Caco-2 (cell line): ENCODE measurements around the gene TNFRSF17. TPM values are rescaled to one million over a fixed set of nuclear protein-coding genes. Genes with fewer than 3 reads are reported as not detected.

ENCODE experiments used
- BruUV-seq: library from RNA; stranded (reverse); fragments of 400-500 nt; replicated peaks from 2 replicates; lab custom pipeline; 2021; lab: Mats Ljungman, UMichigan
- CTCF ChIA-PET: fragments of 300-600 bp; sonication (Branson Sonifier 250); formaldehyde crosslinking; loops from one replicate; lab custom pipeline; 2022; ENCODE audit warnings: antibody characterized with exemption; lab: Charles Lee
- POLR2A ChIA-PET: fragments of 300-600 bp; sonication (Branson Sonifier 250); formaldehyde crosslinking; loops from one replicate; lab custom pipeline; 2022; ENCODE audit warnings: antibody characterized with exemption; lab: Charles Lee
- DNase-seq, 2 experiments: peaks; one replicate each; pipeline versions ENCODE4 v3.0.0 to v3.0.0-alpha.2; 2020 to 2022
- H3K27me3 ChIP-seq: replicated peaks from 2 replicates; pipeline ENCODE4 v1.6.0; 2011; ENCODE audit warnings: low read length; ENCODE audit not compliant: control insufficient read depth, insufficient read depth
- H3K36me3 ChIP-seq: 2 replicates; pipeline ENCODE4 v1.5.1; 2011; ENCODE audit warnings: low read length; ENCODE audit not compliant: control insufficient read depth, insufficient read depth
- H3K4me1 ChIP-seq: fragments of 250-450 bp; sonication (Bioruptor Pico); 2 replicates; pipeline ENCODE4 v1.5.1; 2020; ENCODE audit warnings: mild to moderate bottlenecking
- H3K4me3 ChIP-seq: 2 replicates; pipeline ENCODE4 v1.5.1; 2011; ENCODE audit warnings: low read depth, mild to moderate bottlenecking, control low read depth, low read length
- H3K9me3 ChIP-seq: fragments of 250-450 bp; sonication (Bioruptor Pico); 2 replicates; pipeline ENCODE4 v1.5.1; 2020; ENCODE audit warnings: mild to moderate bottlenecking, moderate library complexity
- H3K27ac Mint-ChIP-seq: one replicate; pipeline ENCODE4 v1.8.0; 2022; ENCODE audit warnings: mixed read lengths; ENCODE audit not compliant: unreplicated experiment
- H3K27me3 Mint-ChIP-seq: one replicate; pipeline ENCODE4 v1.8.0; 2022; ENCODE audit warnings: mixed read lengths; ENCODE audit not compliant: insufficient read depth, unreplicated experiment
- H3K36me3 Mint-ChIP-seq: one replicate; pipeline ENCODE4 v1.8.0; 2022; ENCODE audit warnings: mild to moderate bottlenecking, mixed read lengths; ENCODE audit not compliant: insufficient read depth, unreplicated experiment
- H3K4me1 Mint-ChIP-seq: one replicate; pipeline ENCODE4 v1.8.0; 2022; ENCODE audit warnings: low read depth, mixed read lengths; ENCODE audit not compliant: unreplicated experiment
- H3K4me3 Mint-ChIP-seq: one replicate; pipeline ENCODE4 v1.8.0; 2022; ENCODE audit warnings: mild to moderate bottlenecking, moderate library complexity, mixed read lengths; ENCODE audit not compliant: unreplicated experiment
- H3K9me3 Mint-ChIP-seq: one replicate; pipeline ENCODE4 v1.8.0; 2022; ENCODE audit warnings: mixed read lengths; ENCODE audit not compliant: unreplicated experiment
- intact Hi-C: fragments of 100-400 bp; cut with micrococcal nuclease; formaldehyde crosslinking; loops from one replicate; pipeline ENCODE4 v1.10.0; 2022; ENCODE audit not compliant: unreplicated experiment
- total RNA-seq: library from RNA; stranded (reverse); gene quantifications from 2 replicates; pipeline ENCODE4 v1.2.3, GENCODE V29; 2022
- TF ChIP-seq, protein P1 (sequence below), 2 experiments: fragments of 200-600 bp in 1 of 2; IDR thresholded peaks; 1 replicate in 1 of 2; 2 replicates in 1 of 2; pipeline versions ENCODE4 v1.5.1 to v1.8.0; 2011 to 2022; ENCODE audit warnings: antibody characterized with exemption in 1 of 2, control low read depth in 1 of 2, inconsistent platforms in 1 of 2, low read depth in 1 of 2, low read length in 1 of 2, mild to moderate bottlenecking in 1 of 2, moderate library complexity in 1 of 2; ENCODE audit not compliant: insufficient read depth in 1 of 2, severe bottlenecking in 1 of 2, unreplicated experiment in 1 of 2

Gene TNFRSF17
- total RNA-seq, 1 experiment from 2014 or later = not detected

- no peak overlapping the region for H3K27ac Mint-ChIP-seq
- TF ChIP-seq, protein P1, sequence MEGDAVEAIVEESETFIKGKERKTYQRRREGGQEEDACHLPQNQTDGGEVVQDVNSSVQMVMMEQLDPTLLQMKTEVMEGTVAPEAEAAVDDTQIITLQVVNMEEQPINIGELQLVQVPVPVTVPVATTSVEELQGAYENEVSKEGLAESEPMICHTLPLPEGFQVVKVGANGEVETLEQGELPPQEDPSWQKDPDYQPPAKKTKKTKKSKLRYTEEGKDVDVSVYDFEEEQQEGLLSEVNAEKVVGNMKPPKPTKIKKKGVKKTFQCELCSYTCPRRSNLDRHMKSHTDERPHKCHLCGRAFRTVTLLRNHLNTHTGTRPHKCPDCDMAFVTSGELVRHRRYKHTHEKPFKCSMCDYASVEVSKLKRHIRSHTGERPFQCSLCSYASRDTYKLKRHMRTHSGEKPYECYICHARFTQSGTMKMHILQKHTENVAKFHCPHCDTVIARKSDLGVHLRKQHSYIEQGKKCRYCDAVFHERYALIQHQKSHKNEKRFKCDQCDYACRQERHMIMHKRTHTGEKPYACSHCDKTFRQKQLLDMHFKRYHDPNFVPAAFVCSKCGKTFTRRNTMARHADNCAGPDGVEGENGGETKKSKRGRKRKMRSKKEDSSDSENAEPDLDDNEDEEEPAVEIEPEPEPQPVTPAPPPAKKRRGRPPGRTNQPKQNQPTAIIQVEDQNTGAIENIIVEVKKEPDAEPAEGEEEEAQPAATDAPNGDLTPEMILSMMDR (IDR thresholded peaks at IDR 0.05; ENCODE audit: insufficient read depth in 1 of 2, low read depth in 1 of 2, low read length in 1 of 2, severe bottlenecking in 1 of 2, unreplicated experiment in 1 of 2) = no peak
- intact Hi-C loops = no loop called here
- Histone ChIP-seq H3K4me1 (no peaks in the 10 kb centered on the region), H3K27me3 (no peaks in the 10 kb centered on the region), H3K4me3 (no peak overlapping the region), H3K36me3 (no peaks in the 10 kb centered on the region), H3K9me3 (no peaks in the 10 kb centered on the region)
- H3K4me3 Mint-ChIP-seq = no peak overlapping the region
- H3K27me3 Mint-ChIP-seq = no peaks in the 10 kb centered on the region
- H3K9me3 Mint-ChIP-seq = no peaks in the 10 kb centered on the region
- no peaks in the 10 kb centered on the region for H3K4me1 Mint-ChIP-seq
- no peaks in the 10 kb centered on the region for H3K36me3 Mint-ChIP-seq
- POLR2A ChIA-PET = no interaction called here
- BruUV-seq = no TSS peak
- no peak for DNase-seq
- CTCF ChIA-PET = no interaction called here
Observed at GRCh38 chr16:11988258-11988978, 23.4 kb downstream of the TNFRSF17 start.

DNA sequence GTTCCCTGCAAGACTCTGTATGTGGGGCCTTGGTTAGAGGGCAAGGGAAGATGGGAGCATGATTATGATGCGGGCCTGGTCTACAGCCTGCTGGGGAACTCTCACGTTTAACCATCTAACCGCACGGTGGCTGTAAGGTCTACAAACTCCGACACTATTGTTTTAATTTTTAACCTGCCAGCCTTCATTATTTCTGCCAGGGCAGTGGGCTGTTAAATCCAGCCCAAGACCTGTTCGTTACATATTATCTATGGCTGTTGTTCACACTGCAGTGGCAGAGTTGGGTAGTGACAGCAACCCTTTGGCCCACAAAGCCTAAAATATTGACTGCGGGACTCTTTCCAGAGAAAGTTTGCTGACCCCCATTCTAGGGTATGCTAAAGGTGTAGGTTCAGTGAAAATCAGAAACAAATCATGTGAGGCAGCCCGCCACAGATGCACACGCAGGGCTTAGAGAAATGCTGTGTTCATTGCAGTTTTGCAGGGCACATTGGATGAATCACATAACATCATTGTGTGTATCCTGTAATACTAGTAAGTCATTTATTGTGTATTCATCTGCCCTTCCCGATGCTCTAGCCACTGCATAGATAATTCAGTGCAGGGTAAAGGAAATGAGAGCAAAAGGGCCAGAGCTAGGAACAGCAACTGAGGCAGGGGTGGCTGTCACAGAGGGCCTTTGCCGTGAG lies 25.8 kb downstream of the TNFRSF17 start:
- H3K4me3 Mint-ChIP-seq = no peak overlapping the region
- no peak overlapping the region for H3K4me3 ChIP-seq
- H3K4me1 ChIP-seq = no peaks in the 10 kb centered on the region
- no peaks in the 10 kb centered on the region for H3K36me3 Mint-ChIP-seq
- no peaks in the 10 kb centered on the region for H3K9me3 Mint-ChIP-seq
- H3K9me3 ChIP-seq = no peaks in the 10 kb centered on the region
- ChIA-PET CTCF (no interaction called here), POLR2A (no interaction called here)
- no peaks in the 10 kb centered on the region for H3K27me3 ChIP-seq
- intact Hi-C loops = no loop called here
- H3K4me1 Mint-ChIP-seq = no peaks in the 10 kb centered on the region
- TF ChIP-seq, protein P1 (IDR thresholded peaks at IDR 0.05; ENCODE audit: insufficient read depth in 1 of 2, low read depth in 1 of 2, low read length in 1 of 2, severe bottlenecking in 1 of 2, unreplicated experiment in 1 of 2) = no peak
- no peaks in the 10 kb centered on the region for H3K27me3 Mint-ChIP-seq
- BruUV-seq = no TSS peak
- DNase-seq = no peak
- no peak overlapping the region for H3K27ac Mint-ChIP-seq
- H3K36me3 ChIP-seq = no peaks in the 10 kb centered on the region

DNA sequence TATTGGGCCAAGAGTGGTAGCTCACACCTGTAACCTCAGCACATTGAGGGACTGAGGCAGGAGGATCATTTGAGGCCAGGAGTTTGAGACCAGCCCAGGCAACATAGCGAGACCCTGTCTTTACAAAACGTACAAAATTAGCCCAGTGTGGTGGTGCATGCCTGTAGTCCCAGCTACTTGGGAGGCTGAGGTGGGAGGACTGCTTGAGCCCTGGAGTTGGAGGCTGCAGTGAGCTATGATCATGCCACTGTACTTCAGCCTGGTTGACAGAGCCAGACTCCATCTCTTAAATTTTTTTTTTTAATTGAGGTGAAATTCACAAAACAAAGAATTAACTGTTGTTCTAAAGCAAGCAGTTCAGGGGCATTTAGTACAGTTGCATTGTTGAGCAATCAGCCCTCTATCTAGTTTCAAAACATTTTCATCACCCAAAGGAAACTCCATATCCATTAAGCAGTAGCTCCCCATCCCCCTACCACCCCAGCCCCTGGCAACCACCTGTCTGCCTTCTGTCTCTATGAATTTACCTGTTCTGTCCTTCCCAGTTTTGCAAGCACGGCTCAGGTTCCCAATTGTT lies 27.1 kb downstream of the TNFRSF17 start:
- TF ChIP-seq, protein P1 (IDR thresholded peaks at IDR 0.05; ENCODE audit: insufficient read depth in 1 of 2, low read depth in 1 of 2, low read length in 1 of 2, severe bottlenecking in 1 of 2, unreplicated experiment in 1 of 2) = no peak
- intact Hi-C loops = no loop called here
- no peaks in the 10 kb centered on the region for H3K4me1 Mint-ChIP-seq
- Histone ChIP-seq H3K4me1 (no peaks in the 10 kb centered on the region), H3K27me3 (no peaks in the 10 kb centered on the region), H3K4me3 (no peak overlapping the region), H3K36me3 (no peaks in the 10 kb centered on the region), H3K9me3 (no peaks in the 10 kb centered on the region)
- H3K9me3 Mint-ChIP-seq = no peaks in the 10 kb centered on the region
- H3K27ac Mint-ChIP-seq = no peak overlapping the region
- POLR2A ChIA-PET = interaction anchor here (0.5 kb wide), 1 partner anchor 32 kb away, joined by 3 read pairs; no protein-coding TSS in a partner anchor
- no peaks in the 10 kb centered on the region for H3K36me3 Mint-ChIP-seq
- BruUV-seq = no TSS peak
- no peak overlapping the region for H3K4me3 Mint-ChIP-seq
- CTCF ChIA-PET = no interaction called here
- no peaks in the 10 kb centered on the region for H3K27me3 Mint-ChIP-seq
- DNase-seq = no peak
